Measurements from ENCODE around the gene RNF123.

The RNF123 gene

GRCh38 chr3:49670940-49671290, 18.4 kb upstream of the RNF123 start:
- no peak for TF ChIP-seq CTCF (conservative IDR thresholded peaks at IDR 0.05; ENCODE audit: low read depth, low read length)
- H3K4me3 ChIP-seq (ENCODE audit: low read depth, low read length), result no peak overlapping the region
- DNase-seq (ENCODE audit: low read depth), result no peak

- TF ChIP-seq CTCF (conservative IDR thresholded peaks at IDR 0.05; ENCODE audit: low read depth, low read length), result peak; percentile 96
- H3K4me3 ChIP-seq (ENCODE audit: low read depth, low read length), result no peak overlapping the region
- peak; percentile 71 for DNase-seq (ENCODE audit: low read depth)
Observed at GRCh38 chr3:49671291-49672288, 17.8 kb upstream of the RNF123 start.

DNA sequence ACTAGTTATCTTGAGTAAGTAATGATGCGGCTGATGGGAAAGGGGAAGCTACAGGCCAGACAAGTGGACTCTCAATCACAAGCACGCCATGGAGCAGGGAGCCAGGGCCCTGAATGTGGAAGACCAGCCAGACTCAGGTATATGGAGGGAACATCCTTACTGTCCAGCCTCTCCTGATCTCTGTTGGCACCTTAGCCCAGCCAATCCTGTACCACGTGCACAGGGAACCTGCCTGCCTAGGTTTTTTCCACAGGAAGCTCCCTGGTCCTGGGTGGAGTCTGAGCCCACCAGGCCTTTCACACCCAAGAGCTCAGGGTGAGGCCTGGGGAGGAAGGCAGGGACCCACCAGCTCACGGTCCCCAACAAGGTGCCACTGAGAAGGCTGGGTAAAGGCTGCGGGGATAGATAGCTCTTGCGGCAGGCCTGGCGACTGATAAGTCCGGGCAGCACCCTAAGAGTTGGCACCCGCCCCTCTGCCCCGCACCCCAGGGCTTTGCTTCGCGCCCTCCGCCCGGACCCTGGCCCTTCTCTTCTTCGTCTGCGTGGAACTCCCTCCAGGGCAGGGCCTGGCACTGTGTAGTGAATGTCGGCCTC, 16.1 kb upstream of the RNF123 start:
- H3K4me3 ChIP-seq (ENCODE audit: low read depth, low read length), result peak overlapping the region; percentile 91
- no peak for TF ChIP-seq CTCF (conservative IDR thresholded peaks at IDR 0.05; ENCODE audit: low read depth, low read length)
- peak; percentile 26 for DNase-seq (ENCODE audit: low read depth)

DNA sequence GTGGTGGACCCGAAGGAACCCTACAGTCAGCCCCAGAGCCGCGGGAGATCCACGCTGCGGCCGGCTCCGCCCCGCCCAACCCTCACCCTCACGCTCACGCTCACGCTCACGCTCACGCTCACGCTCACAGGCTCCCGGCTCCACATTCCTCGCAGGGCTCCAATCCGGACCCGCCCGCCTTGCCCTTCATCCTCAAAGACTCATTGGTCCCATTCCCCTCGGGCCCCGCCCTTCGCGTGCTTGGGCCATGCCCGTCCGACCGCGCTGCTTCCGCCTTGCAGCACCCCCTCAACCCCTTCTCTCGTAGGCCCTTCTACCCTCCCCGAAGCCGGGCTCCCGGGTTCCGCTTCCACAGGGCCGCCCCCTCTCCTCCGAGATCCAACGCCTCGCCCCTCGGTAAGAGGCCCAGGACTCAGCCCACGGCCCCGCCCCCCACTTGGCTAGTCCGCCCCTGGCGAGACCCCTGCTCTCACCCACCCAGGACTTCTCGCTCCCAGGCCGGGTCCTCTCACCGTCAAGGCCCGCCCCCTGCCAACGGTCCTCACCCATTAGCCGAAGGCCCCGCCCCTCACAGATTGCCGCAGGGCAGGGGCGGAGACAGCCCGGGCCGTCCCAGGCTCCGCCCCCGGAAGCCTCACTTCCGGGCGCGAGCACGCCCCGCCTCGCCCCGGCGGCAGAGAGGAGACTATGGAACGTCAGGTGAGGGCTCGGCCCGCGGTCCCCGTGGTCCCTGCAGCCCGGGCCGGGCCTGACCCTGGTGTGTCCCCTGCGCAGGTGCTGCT, 15.5 kb upstream of the RNF123 start, which contains the start of gene APEH:
TSS of gene APEH (plus strand) at position 637 of the 782 bp plus-strand sequence. CDS start at position 688, 51 bp downstream.
- TF ChIP-seq CTCF (conservative IDR thresholded peaks at IDR 0.05; ENCODE audit: low read depth, low read length), result no peak
- peak; percentile 98 for DNase-seq (ENCODE audit: low read depth)
- H3K4me3 ChIP-seq (ENCODE audit: low read depth, low read length), result peak within 1 kb of the TSS; percentile 91

DNA sequence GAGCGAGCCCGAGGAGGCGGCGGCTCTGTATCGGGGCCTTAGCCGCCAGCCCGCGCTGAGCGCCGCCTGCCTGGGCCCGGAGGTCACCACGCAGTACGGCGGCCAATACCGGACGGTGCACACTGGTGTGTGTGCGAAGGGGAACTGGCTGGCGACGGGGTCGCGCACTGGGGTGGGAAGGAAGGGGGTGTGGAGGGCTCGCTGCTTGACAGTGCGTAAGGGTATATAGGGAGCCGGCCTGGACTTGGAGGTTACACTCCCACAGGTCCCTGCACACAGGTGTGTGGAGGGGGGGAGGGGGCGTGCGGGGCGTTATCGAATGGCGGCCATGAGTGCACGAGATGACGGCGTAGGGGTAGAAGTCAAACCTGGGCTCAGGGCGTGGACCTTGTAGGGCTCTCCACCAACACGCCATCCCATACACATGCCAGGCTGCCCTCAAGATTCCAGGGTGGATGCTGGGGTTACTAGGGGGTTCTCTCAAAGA, 14.8 kb upstream of the RNF123 start:
- no peak for TF ChIP-seq CTCF (conservative IDR thresholded peaks at IDR 0.05; ENCODE audit: low read depth, low read length)
- no peak for DNase-seq (ENCODE audit: low read depth)
- H3K4me3 ChIP-seq (ENCODE audit: low read depth, low read length), result peak overlapping the region; percentile 91

GRCh38 chr3:49675912-49676311, 13.4 kb upstream of the RNF123 start:
- no peak for TF ChIP-seq CTCF (conservative IDR thresholded peaks at IDR 0.05; ENCODE audit: low read depth, low read length)
- DNase-seq (ENCODE audit: low read depth), result no peak
- H3K4me3 ChIP-seq (ENCODE audit: low read depth, low read length), result no peak overlapping the region
